GM12878 (cell line): ENCODE results near the gene RAB23. TPM values are rescaled to one million over a fixed set of nuclear protein-coding genes. Genes with fewer than 3 reads are reported as not detected.

Experiments used
- ATAC-seq: fragments of 200-7000 bp; cut with Tn5 transposase; 3 replicates; pipeline ENCODE4 v1.9.1; 2020; ENCODE audit warnings: mild to moderate bottlenecking, moderate library complexity
- BruUV-seq: library from RNA; stranded (reverse); fragments of 400-500 nt; replicated peaks from 2 replicates; lab custom pipeline; 2021; lab: Mats Ljungman, UMichigan
- CTCF ChIA-PET: fragments of 300-600 bp; sonication (Branson Sonifier 250); formaldehyde crosslinking; extraction: SDS; loops from one replicate; lab custom pipeline; 2021; ENCODE audit warnings: inconsistent platforms; lab: Yijun Ruan, JAX
- POLR2A ChIA-PET: fragments of 350-600 bp; formaldehyde crosslinking; extraction: SDS; loops from one replicate; lab custom pipeline; 2021; ENCODE audit warnings: inconsistent platforms; lab: Charles Lee
- RAD21 ChIA-PET: fragments of 300-600 bp; sonication (Branson Sonifier 250); formaldehyde crosslinking; loops from one replicate; lab custom pipeline; 2023; ENCODE audit warnings: antibody characterized with exemption; ENCODE audit not compliant: unreplicated experiment; lab: Charles Lee
- SMC1A ChIA-PET: fragments of 300-600 bp; sonication (Branson Sonifier 250); formaldehyde crosslinking; loops from one replicate; lab custom pipeline; 2023; ENCODE audit not compliant: unreplicated experiment, uncharacterized antibody; lab: Charles Lee
- DNase-seq: peaks from one replicate; pipeline ENCODE4 v3.0.0-alpha.2; 2011; ENCODE audit warnings: low read depth, low spot score
- FAIRE-seq: peaks from 3 replicates; lab custom pipeline; 2011; peaks lifted over from hg19 to GRCh38; lab: Jason Lieb, UNC
- H2AFZ ChIP-seq: 2 replicates; pipeline ENCODE4 v1.6.0; 2011; ENCODE audit warnings: low read depth, low read length, control low read depth; ENCODE audit not compliant: control insufficient read depth
- H3K27ac ChIP-seq: 2 replicates; pipeline ENCODE4 v1.5.1; 2011; ENCODE audit warnings: control low read depth; ENCODE audit not compliant: control insufficient read depth, insufficient read depth
- H3K27me3 ChIP-seq, 2 experiments: replicated peaks in 1 of 2; 2 replicates each; pipeline versions ENCODE4 v1.6.0 to v1.6.1; 2011; ENCODE audit warnings: low read length in 1 of 2; ENCODE audit not compliant: control insufficient read depth in 2 of 2, insufficient read depth in 2 of 2
- H3K36me3 ChIP-seq, 2 experiments: 2 replicates each; pipeline ENCODE4 v1.5.1; 2011; ENCODE audit warnings: low read length in 1 of 2; ENCODE audit not compliant: control insufficient read depth in 2 of 2, insufficient read depth in 2 of 2
- H3K4me1 ChIP-seq: 2 replicates; pipeline ENCODE4 v1.6.1; 2011; ENCODE audit warnings: mild to moderate bottlenecking, low read length, moderate library complexity, mixed read lengths; ENCODE audit not compliant: control insufficient read depth, insufficient read depth
- H3K4me2 ChIP-seq: 2 replicates; pipeline ENCODE4 v1.6.0; 2011; ENCODE audit warnings: control low read depth; ENCODE audit not compliant: control insufficient read depth, insufficient read depth
- H3K4me3 ChIP-seq: fragments of 200-600 bp; sonication (generic); 2 replicates; pipeline ENCODE4 v1.5.1; 2016
- H3K79me2 ChIP-seq: 2 replicates; pipeline ENCODE4 v1.6.0; 2011; ENCODE audit warnings: low read length; ENCODE audit not compliant: control insufficient read depth, insufficient read depth
- H3K9ac ChIP-seq: 2 replicates; pipeline ENCODE4 v1.8.0; 2011; ENCODE audit warnings: low read length, control low read depth, mixed read lengths; ENCODE audit not compliant: control insufficient read depth, insufficient read depth
- H3K9me3 ChIP-seq: replicated peaks from 3 replicates; pipeline ENCODE4 v1.5.1; 2011; ENCODE audit warnings: mild to moderate bottlenecking, low read length; ENCODE audit not compliant: control insufficient read depth, insufficient read depth
- H4K20me1 ChIP-seq: 2 replicates; pipeline ENCODE4 v1.6.0; 2011; ENCODE audit not compliant: control insufficient read depth, insufficient read depth
- BACH1 ChIP-seq: fragments of 450-650 bp; IDR thresholded peaks from 2 replicates; pipeline ENCODE4 v1.6.1; 2017; ENCODE audit warnings: mild to moderate bottlenecking, borderline replicate concordance
- BCL11A ChIP-seq: IDR thresholded peaks from 2 replicates; pipeline ENCODE4 v1.6.1; 2011; ENCODE audit warnings: low read depth, low read length
- CHD2 ChIP-seq: IDR thresholded peaks from 2 replicates; pipeline ENCODE4 v1.6.1; 2011; ENCODE audit warnings: low read depth, low read length, improper control_type of control experiment, borderline replicate concordance
- CUX1 ChIP-seq: IDR thresholded peaks from 2 replicates; pipeline ENCODE4 v1.6.1; 2012; ENCODE audit warnings: improper control_type of control experiment, low read depth, low read length; ENCODE audit not compliant: insufficient replicate concordance
- HDAC6 ChIP-seq: fragments of 200-600 bp; sonication (generic); IDR thresholded peaks from one replicate; pipeline ENCODE4 v1.8.0; 2017; ENCODE audit warnings: antibody characterized with exemption; ENCODE audit not compliant: unreplicated experiment
- IRF4 ChIP-seq: IDR thresholded peaks from 2 replicates; pipeline ENCODE4 v1.6.1; 2011; ENCODE audit warnings: low read depth, low read length
- KLF5 ChIP-seq: fragments of 450-650 bp; IDR thresholded peaks from 2 replicates; pipeline ENCODE4 v1.6.1; 2014; ENCODE audit warnings: mild to moderate bottlenecking; ENCODE audit not compliant: partially characterized antibody
- NFYB ChIP-seq: IDR thresholded peaks from 2 replicates; pipeline ENCODE4 v1.6.1; 2011; ENCODE audit warnings: low read depth, mild to moderate bottlenecking, low read length, improper control_type of control experiment, moderate library complexity; ENCODE audit not compliant: insufficient read depth
- NRF1 ChIP-seq: conservative IDR thresholded peaks from 2 replicates; pipeline ENCODE4 v1.6.1; 2011; ENCODE audit warnings: mild to moderate bottlenecking, low read depth, low read length, improper control_type of control experiment
- POLR2A ChIP-seq: IDR thresholded peaks from 2 replicates; pipeline ENCODE4 v1.6.1; 2011; ENCODE audit warnings: low read depth, mild to moderate bottlenecking, low read length
- RBBP5 ChIP-seq: fragments of 200-600 bp; sonication (generic); conservative IDR thresholded peaks from 2 replicates; pipeline ENCODE4 v1.6.1; 2016
- RCOR1 ChIP-seq: conservative IDR thresholded peaks from 2 replicates; pipeline ENCODE4 v1.6.1; 2012; ENCODE audit warnings: low read depth, low read length, improper control_type of control experiment
- SKIL ChIP-seq: fragments of 450-650 bp; IDR thresholded peaks from 2 replicates; pipeline ENCODE4 v1.6.1; 2017; ENCODE audit warnings: mild to moderate bottlenecking, low read depth, inconsistent platforms; ENCODE audit not compliant: poor library complexity, severe bottlenecking
- ZZZ3 ChIP-seq: IDR thresholded peaks from 2 replicates; pipeline ENCODE4 v1.6.1; 2011; ENCODE audit warnings: low read depth; ENCODE audit not compliant: control insufficient read depth, insufficient read length
- WGBS: methylation state at CpG from one replicate; pipeline ENCODE4 v1.1.6; 2016; ENCODE audit warnings: low lambda C conversion rate; ENCODE audit not compliant: insufficient replicate concordance, insufficient coverage; ENCODE audit errors: missing lambda C conversion rate; 5-methylcytosine and 5-hydroxymethylcytosine counted together
- in situ Hi-C: fragments of 300-500 bp; cut with MboI; formaldehyde crosslinking; loops from 9 replicates; pipeline ENCODE4 v1.14.3; 2018; ENCODE audit warnings: mixed read lengths
- intact Hi-C: fragments of 100-400 bp; cut with micrococcal nuclease; formaldehyde crosslinking; loops from one replicate; pipeline ENCODE4 v1.14.2; 2022; ENCODE audit not compliant: unreplicated experiment
- polyA plus RNA-seq, 11 experiments: library from polyadenylated mRNA; depleted of rRNA in 4 of 11; unstranded in 6 of 11; stranded (reverse) in 5 of 11; fragments of >200 nt; fragmentation: Nextera tagmentation in 4 of 11; fragmentation: Illumina TruSeq in 1 of 11; extraction: Ambion mirVana in 4 of 11; extraction: Trizol in 1 of 11; gene quantifications; 1 replicate in 1 of 11; 2 replicates in 10 of 11; pipeline versions ENCODE4 v1.2.1 to v1.2.3, GENCODE V29; 2011 to 2016; ENCODE audit warnings: inconsistent platforms in 2 of 11, missing spikeins in 2 of 11, low read depth in 1 of 11
- total RNA-seq, 4 experiments: library from RNA; depleted of rRNA in 3 of 4; stranded (reverse); fragments of >200 nt in 3 of 4; fragmentation: Illumina TruSeq in 1 of 4; extraction: Trizol in 1 of 4; gene quantifications; 2 replicates each; pipeline versions ENCODE4 v1.2.1 to v1.2.3, GENCODE V29; 2013 to 2021

Gene RAB23
- total and polyA plus RNA-seq, 10 of the 15 experiments (the other 5 are each of a cell fraction or from before 2014, with no cell fraction given), result 0.80 to 6.0 (median 3.1) TPM

- no peaks in the 10 kb centered on the region for H3K27me3 ChIP-seq
- H3K79me2 ChIP-seq, result no peaks in the 10 kb centered on the region
- no peak overlapping the region for H3K4me2 ChIP-seq
- H3K27ac ChIP-seq, result no peak overlapping the region
- WGBS, result 33% methylated on average over 4 of the region's 4 CpGs
- no peak for DNase-seq
- H2AFZ ChIP-seq, result no peak overlapping the region
- H4K20me1 ChIP-seq, result no peaks in the 10 kb centered on the region
- in situ Hi-C loops (no loop called here), intact Hi-C loops (no loop called here)
- no peak for ATAC-seq
- no peaks in the 10 kb centered on the region for H3K4me1 ChIP-seq
- POLR2A ChIA-PET, result no interaction called here
- H3K9me3 ChIP-seq, result no peaks in the 10 kb centered on the region
- CTCF ChIA-PET, result interaction anchor here (1.5 kb wide), 1 partner anchor 62 kb away, joined by 4 read pairs; no protein-coding TSS in a partner anchor
- FAIRE-seq, result no peak
- RAD21 ChIA-PET, result no interaction called here
- no peaks in the 10 kb centered on the region for H3K36me3 ChIP-seq
- no TSS peak for BruUV-seq
- SMC1A ChIA-PET, result interaction anchor here (1.0 kb wide), 1 partner anchor 12 kb away, joined by 4 read pairs; no protein-coding TSS in a partner anchor
- TF ChIP-seq IRF4, result no peak
- TF ChIP-seq RBBP5, result no peak
- no peak for TF ChIP-seq BACH1
- no peak for TF ChIP-seq KLF5
- TF ChIP-seq POLR2A, result no peak
- no peak for TF ChIP-seq CUX1
- TF ChIP-seq NRF1, result no peak
- no peak for TF ChIP-seq SKIL
- TF ChIP-seq RCOR1, result no peak
- no peak for TF ChIP-seq CHD2
- no peak for TF ChIP-seq BCL11A
- TF ChIP-seq NFYB, result no peak
- TF ChIP-seq ZZZ3, result no peak
- no peak for TF ChIP-seq HDAC6
- TF ChIP-seq, all 136 proteins: peak for 0
- Histone ChIP-seq H3K9ac (no peak overlapping the region), H3K4me3 (no peak overlapping the region)
Measured at GRCh38 chr6:57254055-57254717, 32.1 kb upstream of the RAB23 start.
